GM21619 (cell line): ENCODE results near the gene PHF11.
"Not testable (repeated sequence)": the region's sequence is repeated elsewhere in the genome, so short reads cannot be mapped to it uniquely, and the experiment has no call there.

ENCODE experiments used
- ATAC-seq: cut with Tn5 transposase; IDR thresholded peaks from one replicate; pipeline ENCODE4 v1.9.1; 2021; ENCODE audit not compliant: unreplicated experiment

The PHF11 gene

GRCh38 chr13:49495783-49496762, at the start of gene PHF11:
Gene PHF11, plus strand, starts transcription at chr13:49495953. Its CDS starts 49 bp downstream, at chr13:49496002.
- ATAC-seq: peak; percentile 87

DNA sequence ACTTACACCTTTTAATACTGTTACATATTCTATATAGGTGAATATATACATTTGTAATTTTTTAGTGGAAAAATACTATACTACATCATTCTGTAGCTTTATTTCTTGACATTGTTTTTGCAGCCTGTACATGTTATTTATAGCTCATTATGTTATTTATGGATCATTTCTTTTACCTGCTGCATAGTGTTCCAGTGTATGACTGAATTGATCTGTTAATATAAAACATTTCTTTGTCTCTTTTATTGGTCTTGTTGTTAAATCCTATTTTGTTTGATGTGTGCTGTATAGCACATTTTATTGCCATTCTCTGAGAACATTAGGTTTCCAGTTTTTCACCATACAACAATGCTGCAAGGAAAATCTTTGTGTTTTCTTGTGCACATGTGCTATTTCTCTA, 49.3 kb upstream of the PHF11 start:
- no peak for ATAC-seq

- ATAC-seq: no peak
Observed at GRCh38 chr13:49448753-49449152, 47.0 kb upstream of the PHF11 start.

DNA sequence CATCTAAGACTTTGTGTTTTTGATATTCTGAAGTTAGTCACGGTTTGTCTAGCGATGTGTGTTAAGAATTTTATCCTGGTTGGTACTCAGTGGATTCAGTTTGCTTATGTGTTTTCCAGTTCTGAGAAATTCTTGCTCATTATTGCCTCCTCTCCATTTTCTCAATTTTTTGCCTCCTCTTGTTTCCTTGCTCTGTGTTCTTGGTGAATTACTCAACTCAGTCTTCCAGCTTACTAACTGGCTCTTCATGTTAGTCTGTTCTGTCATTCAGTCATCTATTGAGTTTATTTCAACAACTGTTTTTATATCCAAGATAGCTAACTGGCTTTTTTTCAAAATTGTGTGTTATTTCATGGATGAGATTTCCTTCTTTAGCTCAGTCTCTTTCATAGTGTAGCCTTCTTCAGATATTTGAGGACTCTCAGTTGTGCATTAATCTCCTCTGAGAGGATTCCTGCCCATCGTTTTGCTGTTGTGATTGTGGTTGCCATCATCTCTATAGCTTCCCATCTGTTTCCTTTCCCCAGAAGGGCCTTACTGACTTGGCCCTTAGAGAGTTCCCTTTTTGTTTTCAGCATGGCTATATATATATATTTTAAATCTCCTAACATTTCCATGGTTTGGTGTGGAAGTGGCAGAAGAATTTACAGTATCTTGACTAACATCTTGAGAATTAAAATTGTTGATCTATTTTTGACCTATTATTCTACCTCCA, 45.5 kb upstream of the PHF11 start:
- ATAC-seq: no peak

- no peak for ATAC-seq
Observed at GRCh38 chr13:49452725-49453457, 42.9 kb upstream of the PHF11 start.

DNA sequence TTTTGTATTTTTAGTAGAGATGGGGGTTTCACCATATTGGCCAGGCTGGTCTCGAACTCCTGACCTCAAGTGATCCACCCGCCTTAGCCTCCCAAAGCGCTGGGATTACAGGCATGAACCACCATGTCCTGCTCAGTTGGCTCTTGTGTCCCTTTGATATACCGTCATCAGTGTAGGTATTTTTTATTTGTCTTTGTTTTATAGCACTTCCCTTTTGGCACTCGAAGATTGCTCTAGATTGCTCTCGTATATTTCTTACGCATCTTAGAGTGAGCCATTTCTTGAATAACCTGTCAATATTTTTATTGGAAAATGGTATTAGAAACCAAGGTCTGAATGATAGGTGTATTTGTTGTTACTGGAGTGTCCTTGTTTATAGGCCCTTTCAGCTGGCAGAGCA, 42.3 kb upstream of the PHF11 start:
- ATAC-seq: no peak

- ATAC-seq: peak; percentile 91
Observed at GRCh38 chr13:49454388-49455006, 41.3 kb upstream of the PHF11 start.

GRCh38 chr13:49455007-49455398, 40.8 kb upstream of the PHF11 start:
- peak; percentile 15 for ATAC-seq

DNA sequence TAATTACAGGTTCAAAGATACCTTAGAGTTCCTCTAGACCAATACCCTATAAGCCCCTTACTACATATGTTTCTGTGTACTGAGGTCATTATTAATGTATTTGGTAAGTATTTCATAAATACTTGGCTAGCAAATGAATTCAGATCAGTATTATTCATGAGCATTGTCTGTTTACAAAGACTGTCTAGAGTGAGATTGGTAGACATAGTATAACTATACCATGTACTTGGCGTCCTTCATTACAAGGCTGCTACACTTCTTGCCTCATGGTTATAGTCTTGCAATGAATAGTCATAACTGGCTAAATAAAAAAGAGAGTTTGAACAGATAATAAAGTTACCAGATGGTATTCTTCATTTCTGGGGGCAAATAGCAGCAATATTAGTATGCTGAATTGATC, 39.6 kb upstream of the PHF11 start:
- no peak for ATAC-seq

DNA sequence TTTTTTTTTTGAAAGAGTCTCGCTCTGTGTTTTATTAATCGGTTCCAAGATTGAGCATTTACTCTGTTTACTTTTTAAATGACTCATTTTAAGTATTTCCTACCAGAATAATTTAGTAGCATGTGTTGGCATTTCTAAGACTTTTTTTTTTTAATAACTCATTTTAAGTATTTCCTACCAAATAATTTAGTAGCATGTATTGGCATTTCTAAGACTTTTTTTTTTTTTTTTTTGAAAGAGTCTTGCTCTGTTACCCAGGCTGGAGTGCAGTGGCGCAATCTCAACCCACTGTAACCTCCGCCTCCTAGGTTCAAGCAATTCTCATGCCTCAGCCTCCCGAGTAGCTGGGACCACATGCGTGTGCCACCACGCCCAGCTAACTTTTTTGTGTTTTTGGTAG, 38.5 kb upstream of the PHF11 start:
- no peak for ATAC-seq

- peak; percentile 42 for ATAC-seq
Observed at GRCh38 chr13:49459580-49459979, 36.2 kb upstream of the PHF11 start.

DNA sequence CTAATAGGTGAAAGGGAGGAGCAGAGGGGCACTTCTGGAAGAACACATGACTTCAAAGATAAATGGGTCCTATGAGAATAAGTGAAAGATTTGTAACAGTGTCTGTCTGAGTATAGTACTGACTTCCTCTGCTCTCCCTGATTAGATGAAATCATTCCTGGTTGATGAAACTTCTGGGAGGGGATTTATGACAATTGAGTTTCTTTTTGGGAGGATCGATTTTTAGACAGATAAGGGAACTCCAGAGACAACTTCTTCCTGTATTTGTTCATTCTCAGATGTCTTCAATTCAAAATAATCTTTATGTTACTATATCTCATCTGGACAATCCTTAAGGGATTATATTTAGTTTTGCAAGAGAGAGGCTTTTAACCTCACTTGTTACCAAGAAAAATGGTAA, 31.7 kb upstream of the PHF11 start:
- no peak for ATAC-seq

- ATAC-seq: no peak
Observed at GRCh38 chr13:49464621-49465325, 31.0 kb upstream of the PHF11 start.

DNA sequence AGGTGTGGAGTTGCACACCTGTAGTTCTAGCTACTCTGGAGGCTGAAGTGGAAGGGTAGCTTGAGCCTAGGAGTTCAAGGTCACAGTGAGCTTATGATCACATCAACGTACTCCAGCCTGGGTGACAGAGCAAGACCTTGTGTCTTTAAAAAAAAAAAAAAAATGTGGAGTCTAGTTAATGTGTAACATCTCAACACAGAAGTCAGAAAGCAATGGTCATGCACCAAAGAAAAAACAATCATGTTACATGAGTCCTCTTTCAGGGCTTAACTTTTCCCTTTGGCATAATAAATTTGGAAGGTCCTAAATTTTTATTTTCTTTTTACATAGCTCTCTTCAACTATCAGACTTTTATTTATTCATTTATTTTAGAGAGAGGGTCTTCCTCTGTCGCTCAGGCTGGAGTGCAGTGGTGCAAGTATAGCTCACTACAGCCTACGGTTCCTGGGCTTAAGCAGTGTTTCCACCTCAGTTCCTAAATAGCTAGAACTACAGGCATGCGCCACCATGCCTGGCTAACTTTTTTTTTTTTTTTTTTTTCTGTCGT, 29.4 kb upstream of the PHF11 start:
- ATAC-seq: no peak

GRCh38 chr13:49472186-49472585, 23.6 kb upstream of the PHF11 start:
- no peak for ATAC-seq

- ATAC-seq: no peak
Observed at GRCh38 chr13:49476529-49476928, 19.2 kb upstream of the PHF11 start.

DNA sequence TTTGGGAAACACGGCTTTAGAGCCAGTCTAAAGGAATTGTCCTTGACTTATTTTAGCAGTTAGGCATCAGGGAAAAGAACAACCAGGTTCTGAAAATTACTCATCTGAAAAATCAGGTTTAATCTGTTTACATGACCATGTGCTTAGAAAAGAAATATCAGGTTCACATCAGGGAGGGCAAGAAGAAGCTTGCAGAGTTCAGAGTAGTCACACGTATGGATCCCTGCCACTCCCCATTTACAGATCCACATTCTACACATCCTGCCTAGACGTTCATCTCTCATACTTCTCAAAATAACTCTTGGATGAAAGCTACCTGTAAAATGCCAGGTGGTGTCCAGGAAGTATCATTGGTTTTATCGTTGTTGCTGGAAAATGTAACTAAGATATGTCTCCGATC, 14.0 kb upstream of the PHF11 start:
- ATAC-seq: no peak

DNA sequence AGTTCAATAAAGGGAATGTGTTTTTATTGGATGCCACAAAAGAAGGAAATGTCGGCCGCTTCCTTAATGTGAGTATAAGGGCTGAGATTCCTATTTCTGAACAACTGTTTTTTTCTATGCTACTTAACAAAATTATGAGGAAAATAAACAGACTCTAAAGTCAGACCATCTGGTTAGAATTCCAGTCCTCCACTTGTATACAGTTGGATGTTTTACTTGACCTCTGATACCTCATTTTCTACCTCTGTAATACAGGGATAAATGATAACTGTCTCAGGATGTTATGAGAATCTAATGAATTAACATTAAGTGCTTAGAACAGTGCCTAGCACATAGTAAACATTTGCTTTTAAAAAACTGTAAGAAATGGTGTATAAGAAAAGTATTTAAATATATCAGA, 7.2 kb upstream of the PHF11 start:
- no peak for ATAC-seq

DNA sequence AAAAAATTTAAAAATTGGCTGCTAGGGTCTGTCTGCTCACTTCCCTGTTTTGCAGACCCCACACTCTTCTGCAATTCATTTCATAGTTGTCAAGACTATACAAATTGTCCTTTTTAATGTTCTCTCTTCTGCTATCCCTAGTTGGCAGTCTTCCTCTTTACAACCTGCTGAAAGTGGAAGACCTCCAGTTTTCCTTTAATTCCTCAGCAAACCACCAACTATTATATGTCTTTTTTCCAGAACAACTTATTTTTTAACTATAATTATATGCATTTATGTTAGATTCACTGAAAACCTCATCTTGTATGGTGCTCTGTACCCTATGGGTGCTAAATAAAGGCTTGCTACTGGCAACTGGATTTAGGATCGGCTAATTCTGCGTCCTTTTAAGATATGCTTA, 1.1 kb upstream of the PHF11 start:
- ATAC-seq: no peak

- not testable (repeated sequence) for ATAC-seq
Observed at GRCh38 chr13:49496837-49497236, 1.1 kb downstream of the PHF11 start.
